HG03060 (cell line): Measurements from ENCODE around the gene CPVL.

Source experiments
- ATAC-seq: cut with Tn5 transposase; IDR thresholded peaks from one replicate; pipeline ENCODE4 v1.9.1; 2021; ENCODE audit warnings: low read depth, moderate number of reproducible peaks; ENCODE audit not compliant: unreplicated experiment

Gene CPVL

DNA sequence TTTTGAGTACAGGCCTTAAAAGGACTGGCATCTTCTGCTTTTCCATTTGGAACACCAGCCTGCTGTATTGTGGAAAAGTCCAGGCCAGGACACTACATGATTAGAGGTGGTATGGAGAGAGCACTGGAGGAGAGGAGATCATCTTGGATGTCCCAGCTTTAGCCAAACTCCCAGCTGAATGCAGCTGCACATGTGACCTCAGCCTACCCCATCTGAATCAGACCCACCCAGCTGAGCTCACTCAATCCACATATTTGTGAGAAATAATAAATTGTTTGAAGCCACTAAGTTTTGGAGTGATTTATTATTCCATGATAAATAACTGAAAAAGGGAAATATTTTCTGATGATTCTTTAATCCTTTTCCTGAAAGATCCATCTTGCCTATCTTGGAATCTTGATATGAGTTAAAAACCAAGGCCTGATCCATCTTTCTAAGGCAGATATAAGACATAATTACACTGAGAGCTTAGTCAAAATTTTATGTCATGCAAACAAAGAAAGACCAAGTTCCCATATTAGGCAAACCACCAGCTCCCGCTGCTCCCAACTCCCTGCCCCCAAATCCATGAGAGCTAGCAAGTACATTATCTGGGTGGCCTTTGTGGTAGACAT is 133.1 kb downstream of the CPVL start:
- ATAC-seq, result no peak

DNA sequence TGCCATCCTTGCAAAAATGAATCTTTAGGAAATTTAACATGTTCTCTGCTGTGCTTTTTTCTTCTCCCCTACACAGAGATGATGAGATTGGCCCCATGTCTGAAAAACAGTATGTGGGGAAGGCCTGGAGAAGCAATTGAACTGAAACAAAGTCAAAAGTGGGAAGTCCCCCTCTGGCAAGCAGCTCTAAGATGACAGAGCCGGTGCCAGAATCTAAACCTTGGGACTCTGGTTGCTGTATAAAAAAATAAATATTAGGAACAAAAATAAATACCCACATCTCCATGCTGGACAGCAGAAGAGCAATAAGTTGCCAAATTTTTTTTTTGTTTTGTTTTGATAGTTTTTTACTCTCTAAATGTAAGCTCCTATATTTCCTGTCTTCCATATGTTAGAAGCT is 136.4 kb downstream of the CPVL start:
- no peak for ATAC-seq

DNA sequence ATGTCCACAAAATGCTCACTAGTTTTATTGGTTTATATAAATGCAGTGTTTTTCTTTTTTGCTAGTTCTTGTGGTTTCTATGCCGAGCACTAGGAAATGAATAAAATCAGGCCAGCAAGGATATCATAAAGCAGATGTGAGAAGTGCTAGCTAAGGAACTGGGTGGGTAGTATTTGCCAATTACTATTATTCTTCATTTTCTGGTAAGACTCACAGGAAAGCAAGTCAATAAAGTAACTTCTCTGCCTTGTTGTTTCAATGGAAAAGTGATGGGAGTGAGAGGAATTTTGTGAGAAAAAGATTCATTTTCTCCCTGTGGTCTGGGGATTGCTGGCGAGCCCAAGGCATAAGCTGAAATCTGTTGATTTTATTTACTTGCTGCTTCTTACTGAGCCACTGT is 137.7 kb downstream of the CPVL start:
- no peak for ATAC-seq

DNA sequence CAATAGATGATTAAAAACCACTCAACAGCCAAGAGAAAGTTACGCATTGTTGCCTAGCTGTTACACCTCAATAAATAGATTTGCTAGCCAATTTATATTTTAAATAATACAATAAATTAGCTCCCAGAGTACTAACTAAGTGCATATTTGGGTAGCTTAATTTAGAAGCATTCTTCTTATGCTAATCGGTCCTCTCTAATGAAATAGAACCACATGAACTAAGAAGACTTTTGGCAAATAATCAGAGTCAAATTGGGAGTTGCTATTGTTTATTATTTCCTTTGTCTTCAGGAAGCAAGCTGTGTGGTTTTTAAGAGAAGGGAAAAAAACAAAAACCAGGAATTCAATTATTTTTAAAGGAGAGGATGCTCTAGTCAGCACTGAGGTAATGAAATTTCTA is 139.2 kb downstream of the CPVL start:
- no peak for ATAC-seq

DNA sequence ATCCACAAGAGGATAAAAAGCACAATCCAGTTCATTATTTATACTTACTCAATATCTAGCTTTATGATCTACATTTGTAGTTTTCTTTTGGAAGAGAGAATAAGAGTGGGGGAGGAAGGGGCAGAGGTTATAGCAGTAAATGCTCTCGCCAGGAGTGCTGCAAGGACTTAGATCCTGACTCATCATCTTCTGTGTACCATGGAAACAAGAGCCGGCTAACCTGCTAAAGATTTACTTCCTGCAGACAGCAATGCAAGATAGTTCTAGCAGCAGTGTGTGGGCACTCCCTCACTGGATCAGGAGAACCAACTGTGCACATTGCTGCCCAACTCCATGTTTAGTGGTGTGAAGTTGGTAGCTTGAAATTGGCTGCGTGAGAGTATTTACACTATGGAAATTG is 140.5 kb downstream of the CPVL start:
- ATAC-seq, result no peak

DNA sequence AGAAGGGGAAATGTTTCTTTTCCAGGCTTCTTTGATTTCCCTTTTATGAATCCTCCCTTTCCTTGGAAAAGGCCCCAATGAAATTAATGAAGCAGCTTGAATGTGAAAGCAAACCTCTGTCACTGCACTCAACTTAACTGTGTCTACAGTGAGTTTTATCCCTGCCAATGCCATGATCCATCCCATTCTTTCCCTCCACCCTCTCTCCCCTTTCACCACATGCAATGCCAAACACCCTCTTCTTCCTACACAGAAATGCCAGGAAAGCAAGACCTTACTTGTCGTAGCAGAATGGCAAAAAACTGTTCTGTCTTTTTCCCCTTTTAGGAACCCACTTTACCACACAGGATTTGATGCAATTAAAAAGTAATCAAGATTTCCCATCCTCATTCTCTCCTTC is 140.9 kb downstream of the CPVL start:
- no peak for ATAC-seq

DNA sequence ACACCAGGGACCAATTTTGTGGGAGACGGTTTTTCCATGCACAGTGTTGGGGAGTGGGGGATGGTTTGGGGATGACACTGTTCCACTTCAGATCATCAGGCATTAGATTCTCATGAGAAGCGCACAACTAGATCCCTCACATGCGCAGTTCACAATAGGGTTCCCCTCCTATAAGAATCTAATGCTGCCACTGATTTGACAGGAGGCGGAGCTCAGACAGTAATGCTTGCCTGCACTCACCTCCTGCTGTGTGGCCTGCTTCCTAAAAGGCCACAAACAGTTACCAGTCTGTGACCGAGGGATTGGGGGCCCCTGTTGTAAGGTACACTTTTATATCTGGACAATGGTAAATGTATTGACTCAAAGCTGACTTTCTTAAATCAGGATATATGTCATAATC is 142.6 kb downstream of the CPVL start:
- ATAC-seq, result no peak

DNA sequence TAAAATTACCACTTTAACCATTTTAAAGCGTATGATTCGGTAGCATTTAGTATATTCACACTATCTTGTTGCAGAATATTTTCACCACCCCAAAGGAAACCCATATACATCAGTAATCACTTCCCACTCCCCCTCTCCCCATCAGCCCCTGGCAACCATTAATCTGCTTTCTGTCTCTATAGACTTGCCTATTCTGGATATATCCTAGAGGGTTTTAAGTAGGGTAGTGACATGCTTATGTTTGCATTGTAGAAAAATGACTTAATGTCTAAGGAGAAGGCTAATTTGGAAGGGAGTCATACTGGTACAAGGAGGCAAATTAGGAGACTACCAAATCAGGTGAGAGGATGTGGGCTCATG is 145.6 kb downstream of the CPVL start:
- no peak for ATAC-seq

DNA sequence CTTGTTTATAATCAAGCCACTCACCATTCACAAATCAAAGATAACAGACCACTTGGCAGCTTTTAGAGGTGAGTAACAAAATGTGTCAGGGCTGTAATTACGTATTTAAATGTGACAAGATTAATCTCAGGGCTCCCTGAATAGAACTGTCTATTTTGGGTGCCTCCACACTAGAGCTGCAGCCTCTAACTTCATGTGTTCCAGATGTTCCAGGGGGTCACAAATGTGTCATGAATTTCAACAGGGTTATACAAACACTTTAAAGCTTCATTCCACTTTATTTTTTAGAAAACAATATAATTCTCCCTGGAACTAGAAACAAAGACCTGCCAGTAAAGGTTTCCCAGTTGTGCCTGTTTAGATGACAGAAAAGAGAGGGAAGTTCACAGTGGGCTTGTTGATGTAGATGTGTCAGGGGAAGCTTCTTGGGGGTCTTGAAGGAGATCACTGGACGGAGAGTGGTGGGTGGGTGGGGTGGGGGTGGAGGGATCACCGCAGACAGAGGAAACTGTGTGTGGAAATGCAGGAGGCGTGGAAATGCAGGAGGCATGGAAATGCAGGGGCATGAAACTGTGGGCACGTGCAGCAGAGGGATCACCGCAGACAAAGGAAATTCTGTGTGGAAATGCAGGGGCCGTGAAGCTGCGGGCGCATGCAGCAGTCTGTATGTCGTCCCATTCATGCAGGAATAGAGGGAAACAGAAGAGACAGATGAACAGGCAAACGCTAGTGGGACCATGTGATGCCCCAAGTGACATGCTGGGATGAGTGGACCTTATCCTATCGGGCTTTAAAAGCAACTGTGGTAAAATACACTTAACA is 146.2 kb downstream of the CPVL start:
- ATAC-seq, result no peak

DNA sequence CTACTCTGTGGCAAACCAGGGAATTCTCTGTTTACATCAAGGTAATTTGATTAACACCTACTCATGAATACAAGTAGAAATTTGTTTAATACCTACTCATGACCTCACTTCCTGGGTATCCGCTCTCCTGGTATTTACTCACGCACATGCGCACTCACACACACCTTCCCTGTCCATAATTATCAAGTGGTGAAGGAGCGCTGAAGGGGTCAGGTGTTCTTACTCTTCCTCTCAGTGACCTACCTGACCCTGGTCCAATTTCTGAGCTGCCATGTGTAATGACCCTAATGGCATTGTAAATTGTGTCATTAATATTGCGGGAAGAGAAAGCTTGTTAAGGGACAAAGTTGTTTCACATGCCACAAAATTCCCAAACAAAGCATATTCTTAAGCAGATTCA is 146.9 kb downstream of the CPVL start:
- no peak for ATAC-seq

DNA sequence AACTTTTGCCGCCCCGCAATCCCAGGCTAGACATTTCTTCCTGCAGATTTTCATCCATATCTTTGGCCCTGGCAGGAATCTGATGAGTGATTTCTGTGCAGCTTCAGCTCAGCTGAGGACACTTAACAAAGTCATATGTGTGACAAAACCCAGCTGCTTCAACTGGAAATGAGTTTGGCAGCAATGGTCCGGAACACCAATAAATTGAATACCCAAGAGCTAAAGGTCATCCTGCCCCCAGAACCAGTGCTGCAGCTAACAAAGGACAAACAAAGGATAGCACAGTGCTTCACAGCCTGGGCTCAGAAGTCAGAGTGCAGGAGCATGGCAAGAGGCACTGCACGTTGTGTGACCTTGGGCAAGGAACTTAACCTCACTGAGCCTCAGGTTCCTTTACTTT is 148.2 kb downstream of the CPVL start:
- no peak for ATAC-seq

DNA sequence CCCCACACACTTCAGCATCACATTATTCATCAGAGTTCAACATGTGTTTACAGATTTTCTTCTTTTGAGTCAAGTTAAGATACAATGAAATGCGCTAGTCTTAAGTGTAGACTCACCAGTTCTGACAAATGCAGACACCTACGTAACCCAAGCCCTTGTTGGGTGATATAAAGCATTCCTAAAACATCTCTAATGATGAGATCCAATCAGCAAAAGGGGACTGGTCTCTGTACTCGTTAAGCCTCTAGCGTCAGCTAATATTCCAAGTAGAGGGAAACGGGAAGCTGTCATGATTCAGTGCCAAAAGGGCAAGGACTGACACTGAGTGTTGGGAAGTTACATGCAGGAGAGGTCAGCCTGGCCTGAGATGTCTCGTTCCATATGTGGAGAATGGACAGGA is 149.5 kb downstream of the CPVL start:
- ATAC-seq, result no peak

DNA sequence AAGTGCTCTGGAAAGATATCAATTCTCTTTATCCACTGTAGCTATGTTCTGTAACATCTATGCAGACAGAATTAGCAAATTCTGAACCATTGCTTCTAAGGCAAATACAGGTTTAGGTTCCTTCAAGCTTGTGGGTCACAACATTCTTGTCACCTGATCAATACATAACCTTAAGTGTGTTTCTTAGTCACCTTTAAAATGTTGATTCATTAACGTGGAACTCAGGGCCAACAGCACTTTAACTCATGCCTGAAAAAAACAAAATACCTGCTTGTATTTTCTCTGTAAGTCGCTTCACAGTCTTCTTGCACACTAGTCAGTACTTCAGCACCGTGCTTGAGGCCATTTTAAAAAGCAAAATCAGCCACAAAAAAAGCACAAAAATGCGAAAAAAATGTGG is 153.0 kb downstream of the CPVL start:
- no peak for ATAC-seq

DNA sequence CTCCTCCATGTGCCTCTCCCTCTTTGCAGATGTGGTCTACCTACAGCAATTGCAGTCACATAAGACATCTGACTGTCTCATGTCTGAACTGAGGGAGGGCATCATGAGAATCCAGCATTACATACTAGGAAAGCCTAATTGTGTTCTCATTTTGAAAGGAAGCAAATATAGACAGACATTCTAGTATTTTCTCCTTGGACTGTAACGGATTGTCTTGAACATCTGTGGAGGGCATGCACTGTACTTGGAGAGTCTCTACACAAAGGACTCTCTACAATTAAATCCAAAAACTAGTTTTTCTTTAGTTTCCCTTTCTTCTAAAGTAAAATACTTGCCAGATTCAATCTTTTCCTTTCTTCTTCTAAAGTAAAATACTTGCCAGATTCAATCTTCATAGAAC is 153.5 kb downstream of the CPVL start:
- no peak for ATAC-seq

DNA sequence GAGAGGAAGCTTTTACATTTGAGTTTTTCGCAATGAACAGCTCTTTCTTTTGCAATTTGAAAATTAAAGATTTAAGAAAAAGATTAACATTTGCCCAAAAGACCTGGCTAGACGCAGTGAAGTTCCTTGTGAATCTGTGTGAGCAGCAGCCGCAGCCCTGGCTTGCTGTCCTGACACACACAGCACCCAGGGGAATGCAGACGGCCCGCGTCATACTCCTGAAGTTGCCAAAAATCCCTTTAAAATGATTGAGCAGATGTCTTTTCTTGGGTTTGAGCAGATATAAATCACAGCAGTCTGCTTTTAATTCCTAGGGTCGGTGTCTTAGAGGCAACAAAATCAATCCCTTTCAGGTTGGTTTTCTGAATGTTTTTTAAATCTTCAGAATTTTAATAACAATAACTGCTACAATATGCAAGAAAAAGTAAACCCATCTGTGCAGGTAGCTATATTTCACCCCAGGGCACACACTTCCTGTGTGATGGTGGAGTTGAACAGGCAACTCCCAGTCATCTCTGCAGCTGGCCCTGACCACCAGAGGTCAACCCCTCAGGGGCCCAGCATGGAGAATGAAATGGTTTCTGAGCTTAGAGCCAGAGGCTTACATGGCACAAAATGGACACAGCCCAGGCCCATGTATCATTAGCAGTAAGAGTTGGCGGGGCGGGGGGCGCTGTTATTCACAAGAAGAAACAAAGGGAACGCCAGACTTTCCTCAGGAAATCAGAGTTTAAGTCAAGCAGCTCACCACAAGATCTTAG is 156.0 kb downstream of the CPVL start:
- ATAC-seq, result no peak

DNA sequence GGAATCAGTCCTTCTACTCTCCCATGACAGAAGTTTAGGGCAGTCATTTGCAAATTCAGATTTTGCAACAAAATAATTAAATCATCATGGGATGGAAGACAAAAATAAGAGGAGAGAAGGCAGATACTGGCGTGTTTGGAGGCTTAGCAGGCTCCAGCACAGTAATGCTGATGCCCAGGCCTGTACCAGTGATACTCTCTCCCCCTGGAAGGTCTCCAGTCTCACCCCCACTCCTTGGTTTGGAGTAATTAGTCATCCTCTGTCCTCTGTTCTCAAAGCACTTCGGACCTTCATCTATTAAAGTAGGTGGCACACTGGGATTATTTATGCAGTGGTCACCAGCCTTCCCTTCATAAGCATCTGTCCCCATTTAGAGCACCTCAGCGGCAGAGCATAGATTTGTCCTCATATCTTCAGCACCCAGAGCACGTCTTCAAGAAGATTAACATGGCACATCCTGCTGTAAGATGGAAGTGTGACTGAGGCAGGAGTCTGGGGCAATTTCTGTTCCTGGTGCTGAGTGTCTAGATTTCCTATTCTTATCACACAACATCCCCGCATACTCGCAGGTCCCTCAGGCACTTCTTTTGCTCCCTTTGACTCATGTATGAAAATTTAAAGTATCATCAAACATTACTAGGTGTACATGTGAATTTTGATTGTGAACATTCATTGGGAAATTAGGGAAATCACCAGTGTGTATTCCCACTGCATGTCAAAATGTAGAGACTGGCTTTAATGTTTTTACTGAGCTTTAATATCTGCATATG is 156.9 kb downstream of the CPVL start:
- ATAC-seq, result no peak

DNA sequence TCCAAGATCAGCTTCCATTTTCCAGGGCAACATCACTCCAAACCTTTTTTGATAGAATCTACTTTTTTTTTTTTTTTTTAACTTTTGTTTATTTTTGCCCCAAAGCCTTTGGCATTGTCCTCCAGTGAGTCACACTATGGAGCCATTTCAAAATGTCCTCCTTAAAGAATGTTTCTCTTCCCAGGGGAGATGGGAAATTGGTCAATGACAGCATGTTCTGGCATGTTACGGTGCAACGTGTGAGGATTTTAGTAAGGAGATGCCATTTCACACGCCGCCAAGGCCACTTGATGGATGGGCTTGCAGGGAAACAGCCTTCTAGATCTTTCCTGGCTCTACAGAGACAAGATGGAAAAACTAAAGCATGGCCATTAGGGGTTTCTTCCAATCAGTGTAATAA is 157.5 kb downstream of the CPVL start:
- no peak for ATAC-seq

DNA sequence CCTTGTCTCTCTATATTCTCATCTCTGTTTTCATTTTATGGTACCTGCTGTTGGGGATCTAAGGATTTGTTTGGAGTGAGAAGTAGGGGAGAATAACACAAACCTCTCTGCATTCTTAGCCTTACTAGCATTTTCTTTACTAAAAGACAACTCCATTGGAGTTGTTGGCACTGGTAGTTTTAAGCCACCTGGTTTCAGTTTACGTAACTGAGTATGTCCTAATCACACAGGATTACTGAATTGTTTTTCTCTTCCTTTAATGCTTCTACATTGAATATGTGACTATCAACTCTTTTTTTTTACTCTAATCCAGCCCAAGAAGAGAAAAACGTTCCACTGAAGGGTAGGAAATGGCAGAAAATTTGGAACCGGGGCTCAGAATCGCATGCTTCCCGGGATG is 158.2 kb downstream of the CPVL start:
- ATAC-seq, result no peak

DNA sequence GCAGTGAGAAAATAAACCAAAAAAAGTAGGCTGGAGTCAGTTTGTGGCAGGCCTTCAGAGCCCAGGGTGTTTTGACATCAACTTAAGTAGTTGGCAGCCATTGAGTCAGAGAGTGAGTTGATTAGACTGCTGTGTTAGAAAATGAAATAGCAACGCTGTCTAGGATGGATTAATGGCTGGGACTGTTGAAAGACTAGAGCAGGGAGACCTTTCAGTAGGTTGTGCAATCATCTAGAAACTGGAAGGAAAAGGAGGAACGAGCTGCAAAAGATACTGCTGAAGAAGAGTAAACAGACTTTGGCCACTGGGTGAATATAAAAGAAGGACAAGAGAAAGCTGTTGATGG is 159.6 kb downstream of the CPVL start:
- ATAC-seq, result no peak

DNA sequence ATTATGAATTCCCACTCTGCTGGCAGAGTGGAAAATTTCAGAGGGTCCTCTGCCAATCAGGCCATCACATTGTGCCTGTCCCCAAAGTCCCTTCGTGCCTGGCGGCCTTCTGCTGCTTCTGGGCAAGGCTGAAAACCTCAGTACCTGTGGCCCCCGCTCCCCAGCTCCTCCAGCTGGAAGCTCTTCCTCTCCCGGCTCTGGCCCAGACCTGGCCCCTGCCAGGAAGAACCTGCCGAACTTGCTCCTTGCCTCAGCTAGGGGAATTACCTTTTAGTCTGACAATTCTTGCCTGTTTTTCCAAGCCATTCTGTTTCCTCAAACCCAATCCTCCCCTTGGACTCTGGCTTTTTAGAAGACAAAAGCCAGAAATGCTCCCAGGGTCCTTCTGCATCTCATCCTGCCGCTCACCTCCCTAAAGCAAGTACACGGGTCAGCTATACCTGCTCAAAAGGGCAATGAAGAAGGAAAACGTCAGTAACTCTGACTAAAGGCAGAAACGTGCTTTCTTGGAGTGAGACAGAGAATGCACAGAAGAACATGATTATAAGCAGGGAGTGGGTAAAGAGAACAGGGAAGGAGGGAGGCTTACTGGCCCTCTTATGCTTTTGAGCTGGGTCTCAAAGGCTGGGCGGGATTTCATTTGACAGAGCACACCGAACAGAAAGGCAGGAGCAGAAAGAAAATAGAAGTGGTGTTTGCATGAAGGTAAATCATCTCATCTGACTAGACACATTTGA is 160.1 kb downstream of the CPVL start:
- ATAC-seq, result no peak

DNA sequence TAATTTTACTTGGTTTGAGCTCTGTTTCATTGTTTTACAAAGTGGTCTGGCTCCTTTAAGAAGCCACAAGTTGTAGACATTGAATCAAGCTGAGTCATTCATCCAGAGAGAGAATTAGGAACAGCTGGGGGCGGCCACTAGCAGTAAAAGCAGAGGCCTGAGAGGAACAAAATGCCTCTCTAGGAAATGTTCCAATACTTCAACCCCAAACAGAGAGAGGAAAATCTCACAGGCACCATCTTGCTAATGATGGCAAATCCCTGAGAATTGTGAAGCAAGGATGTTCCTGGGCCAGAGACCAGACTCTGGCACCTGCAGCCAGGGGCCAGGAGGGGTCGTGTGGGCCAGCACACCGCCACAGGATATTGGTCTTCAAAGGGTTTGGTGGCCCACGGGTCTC is 161.7 kb downstream of the CPVL start:
- no peak for ATAC-seq
